ENCODE measurements around the gene COL23A1.
A peak's percentile ranks its signal among the peaks of the same experiment; 100 is the strongest.

Gene COL23A1

GRCh38 chr5:178215280-178216002 lies 374.8 kb downstream of the COL23A1 start:
- DNase-seq: no peak

- DNase-seq: no peak
Measured at GRCh38 chr5:178214160-178214803, 375.9 kb downstream of the COL23A1 start.

GRCh38 chr5:178213748-178214151 lies 376.4 kb downstream of the COL23A1 start:
- DNase-seq: no peak

GRCh38 chr5:178213003-178213461 lies 377.2 kb downstream of the COL23A1 start:
- DNase-seq: no peak

GRCh38 chr5:178212241-178213002 lies 377.8 kb downstream of the COL23A1 start:
- no peak for DNase-seq

- DNase-seq: no peak
Measured at GRCh38 chr5:178211095-178212048, 378.8 kb downstream of the COL23A1 start.

- DNase-seq: no peak
Measured at GRCh38 chr5:178210686-178211085, 379.5 kb downstream of the COL23A1 start.

GRCh38 chr5:178210073-178210535 lies 380.1 kb downstream of the COL23A1 start:
- DNase-seq: no peak

- no peak for DNase-seq
Measured at GRCh38 chr5:178209334-178210072, 380.7 kb downstream of the COL23A1 start.

- DNase-seq: no peak
Measured at GRCh38 chr5:178208540-178209227, 381.5 kb downstream of the COL23A1 start.

GRCh38 chr5:178207917-178208280 lies 382.3 kb downstream of the COL23A1 start:
- no peak for DNase-seq

GRCh38 chr5:178207183-178207916 lies 382.8 kb downstream of the COL23A1 start:
- no peak for DNase-seq

- no peak for DNase-seq
Measured at GRCh38 chr5:178206166-178207101, 383.8 kb downstream of the COL23A1 start.

- no peak for DNase-seq
Measured at GRCh38 chr5:178205749-178206047, 384.5 kb downstream of the COL23A1 start.

GRCh38 chr5:178204935-178205748 lies 385.1 kb downstream of the COL23A1 start:
- DNase-seq: peak; percentile 57

- DNase-seq: peak; percentile 95
Measured at GRCh38 chr5:178204182-178204934, 385.8 kb downstream of the COL23A1 start, which contains the start of gene HNRNPAB. TSS of gene HNRNPAB (plus strand) at chr5:178204533. CDS start at chr5:178204838, 305 bp downstream.

GRCh38 chr5:178203670-178204181 lies 386.5 kb downstream of the COL23A1 start:
- no peak for DNase-seq
